GM21786 (cell line): ENCODE measurements around the gene ERC2.

ENCODE experiments used
- ATAC-seq: cut with Tn5 transposase; IDR thresholded peaks from one replicate; pipeline ENCODE4 v1.9.1; 2021; ENCODE audit not compliant: unreplicated experiment

The ERC2 gene

DNA sequence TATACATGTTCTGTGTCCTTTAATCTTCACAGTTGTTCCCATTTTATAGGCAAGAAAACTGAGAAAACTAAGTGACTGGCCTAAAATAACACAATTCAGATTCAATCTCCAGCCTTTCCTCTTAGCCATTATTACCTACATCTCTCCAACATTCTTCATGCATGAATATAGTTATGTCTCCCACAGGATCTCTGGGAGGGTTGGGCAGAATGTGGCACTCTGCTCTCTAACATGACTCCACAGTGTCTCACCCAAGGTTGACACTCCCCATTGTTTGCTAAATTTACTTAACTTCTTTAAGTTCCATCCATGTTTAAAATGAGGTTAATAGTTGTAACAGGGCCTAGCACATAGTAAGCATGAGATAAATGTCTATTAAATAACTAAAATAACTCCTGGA, 276.3 kb downstream of the ERC2 start:
- ATAC-seq = no peak

DNA sequence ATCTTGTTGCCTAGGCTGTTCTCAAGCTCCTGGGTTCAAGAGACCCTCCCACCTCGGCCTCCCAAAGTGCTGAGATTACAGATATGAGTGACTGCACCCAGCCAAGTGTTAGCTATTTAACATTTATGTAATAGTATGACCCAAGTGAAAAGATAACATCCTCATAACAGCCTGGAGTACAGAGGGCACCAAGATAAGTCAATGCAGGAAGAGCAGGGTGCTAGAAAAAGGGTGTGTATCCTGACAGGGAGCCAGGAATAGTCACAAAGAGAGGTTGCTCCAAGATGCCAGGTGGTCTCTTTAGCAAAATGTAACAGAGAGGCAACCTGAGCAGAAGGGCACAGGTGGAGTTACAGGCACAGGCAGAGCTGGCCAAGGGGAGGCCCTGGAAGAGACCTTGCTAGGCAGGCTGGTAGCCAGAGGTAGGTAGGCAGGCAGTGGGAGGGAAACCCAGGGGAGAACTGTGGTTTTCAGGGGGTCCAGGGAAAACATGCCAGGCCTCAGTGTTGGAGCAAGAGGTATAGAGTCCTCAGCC, 277.4 kb downstream of the ERC2 start:
- no peak for ATAC-seq

DNA sequence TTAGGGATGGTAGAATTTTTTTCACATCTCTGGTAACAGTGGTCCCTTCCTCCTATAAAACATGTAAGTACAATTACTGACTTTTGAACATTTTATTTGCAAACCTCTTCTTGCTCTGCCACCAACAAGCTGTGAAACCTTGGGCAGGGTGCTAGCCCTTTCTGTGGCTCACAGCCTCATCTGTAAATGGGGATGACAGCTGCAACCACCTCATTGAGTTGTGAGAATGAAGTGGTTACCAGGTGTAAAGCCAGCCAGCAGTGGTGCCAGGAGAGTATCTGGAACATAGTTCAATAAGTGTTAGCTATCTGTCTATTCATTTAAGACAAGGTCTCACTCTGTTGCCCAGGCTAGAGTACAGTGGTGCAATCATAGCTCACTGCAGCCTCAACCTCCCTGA, 278.1 kb downstream of the ERC2 start:
- ATAC-seq = no peak

DNA sequence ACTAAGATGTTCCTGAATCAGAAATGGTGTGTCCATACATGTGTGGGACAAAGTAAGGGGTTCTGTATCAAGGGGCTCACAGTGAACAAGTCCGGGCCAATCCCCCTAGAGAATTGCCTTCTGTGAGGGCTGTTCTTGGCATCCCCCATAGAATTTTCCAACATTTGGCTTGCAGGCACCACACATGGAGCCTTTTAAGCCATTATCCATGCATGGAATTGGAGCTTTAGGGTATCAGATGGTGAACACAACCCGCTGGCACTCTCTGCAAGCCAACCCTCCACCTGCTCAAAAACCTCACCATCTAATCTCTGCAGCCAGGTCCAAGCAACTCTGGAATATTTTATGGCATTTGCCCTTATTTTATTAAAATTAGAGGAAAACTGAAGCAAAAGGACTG, 278.7 kb downstream of the ERC2 start:
- no peak for ATAC-seq

DNA sequence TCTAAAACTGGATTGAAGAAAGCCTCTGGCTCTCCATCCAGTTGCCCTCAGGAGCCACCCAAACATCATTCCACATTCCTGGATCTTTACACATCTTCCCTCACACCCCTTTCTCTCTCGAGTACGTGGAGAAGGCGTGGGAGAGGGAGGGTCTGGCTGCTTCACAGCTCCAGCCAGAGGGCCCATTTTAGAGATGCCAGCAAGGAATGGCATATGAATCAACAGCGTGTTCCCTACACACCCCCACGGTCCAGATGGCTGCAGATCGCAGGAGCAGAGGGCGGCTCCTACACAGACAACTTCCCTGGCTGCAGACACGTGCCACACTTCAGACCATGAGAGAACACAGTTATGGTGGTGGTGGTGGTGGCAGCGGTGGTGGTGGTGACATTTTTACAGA, 280.1 kb downstream of the ERC2 start:
- no peak for ATAC-seq

DNA sequence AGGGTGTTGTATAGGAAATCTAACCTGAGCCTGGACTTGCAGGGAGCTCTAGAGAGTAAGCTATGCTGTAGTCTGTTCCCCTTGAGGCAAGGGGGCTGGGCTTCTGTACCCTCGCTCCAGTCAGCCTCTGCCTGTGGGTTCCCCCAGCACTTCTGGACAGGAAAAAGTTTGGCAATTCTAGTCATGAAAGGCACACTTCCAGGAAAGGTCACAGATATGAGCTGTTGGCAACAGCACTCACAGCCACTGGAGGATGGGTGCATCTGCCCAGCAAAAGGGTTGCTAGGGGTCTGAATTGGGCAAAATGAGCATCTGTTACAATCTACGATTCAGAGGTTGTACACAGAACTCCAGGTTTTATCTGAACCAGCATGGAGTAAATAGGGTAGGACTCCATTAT, 281.2 kb downstream of the ERC2 start:
- no peak for ATAC-seq

DNA sequence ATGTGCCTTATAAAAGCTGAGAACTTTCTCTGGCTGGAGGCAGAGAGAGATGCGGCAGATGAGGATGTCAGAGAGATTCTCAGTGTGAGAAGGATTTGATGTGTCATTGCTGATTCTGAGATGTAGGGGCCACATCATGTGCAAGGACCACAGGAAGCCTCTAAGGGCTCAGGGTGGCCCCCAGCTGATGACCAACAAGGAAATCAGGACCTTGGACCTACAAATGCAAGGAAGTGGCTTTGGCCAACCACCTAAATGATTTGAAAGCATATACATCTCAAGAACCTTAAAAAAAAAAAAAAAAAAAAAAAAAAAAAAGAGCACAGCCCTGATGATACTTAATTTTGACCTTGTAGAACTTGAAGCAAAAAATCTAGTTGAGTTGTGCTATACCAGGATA, 282.4 kb downstream of the ERC2 start:
- ATAC-seq = no peak

DNA sequence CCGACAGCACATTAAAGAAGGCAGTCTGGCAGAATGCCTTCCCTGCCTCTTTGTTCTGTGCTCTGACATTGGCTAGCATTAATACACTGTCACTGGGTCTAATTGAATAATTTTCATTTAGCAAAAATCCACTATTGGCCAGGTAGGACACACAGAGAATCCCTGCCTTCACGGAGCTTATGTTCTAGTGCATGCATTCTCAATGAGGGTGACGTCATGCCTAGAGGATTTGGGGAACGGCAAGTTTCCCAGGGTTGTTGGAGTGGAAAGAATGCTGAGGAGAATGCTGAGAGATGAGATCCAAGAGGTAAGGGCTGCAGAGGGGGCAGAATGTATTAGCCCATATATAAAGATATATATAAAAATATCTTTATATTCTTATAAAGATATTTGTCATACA, 284.7 kb downstream of the ERC2 start:
- ATAC-seq = no peak

DNA sequence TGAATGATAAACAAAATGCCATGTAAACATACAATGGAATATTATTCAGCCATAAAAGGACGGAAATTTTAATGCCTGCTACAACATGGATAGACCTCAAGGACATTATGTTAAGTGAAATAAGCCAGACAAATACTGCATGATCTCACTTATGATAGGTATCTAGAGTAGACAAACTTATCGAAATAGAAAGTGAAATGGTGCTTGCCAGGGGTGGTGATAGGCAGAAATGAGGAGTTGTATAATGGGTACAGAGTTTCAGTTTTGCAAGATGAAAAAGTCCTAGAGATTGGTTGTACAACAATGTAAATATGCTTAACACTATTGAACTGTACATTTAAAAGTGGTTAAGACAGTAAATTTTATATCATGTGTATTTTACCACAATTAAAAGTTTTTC, 287.8 kb downstream of the ERC2 start:
- no peak for ATAC-seq

DNA sequence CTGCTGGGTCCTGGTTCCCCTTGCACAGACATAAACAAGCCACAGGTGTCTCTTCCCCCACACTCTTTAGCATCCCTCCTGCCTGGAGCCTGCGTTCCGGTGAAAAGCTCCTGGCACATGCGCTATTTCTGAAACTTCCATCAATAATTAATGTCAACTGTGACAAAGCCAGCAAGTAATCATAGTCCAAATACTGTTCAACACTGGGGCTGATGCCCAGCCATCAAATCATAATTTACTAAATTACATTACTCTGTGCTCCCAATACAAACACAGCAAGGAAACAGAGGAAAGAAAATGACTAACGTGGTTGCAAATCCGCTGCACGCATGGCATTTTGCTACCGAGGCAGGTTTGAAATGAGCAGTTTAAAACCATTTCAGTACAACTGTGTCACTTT, 294.7 kb downstream of the ERC2 start:
- ATAC-seq = no peak

DNA sequence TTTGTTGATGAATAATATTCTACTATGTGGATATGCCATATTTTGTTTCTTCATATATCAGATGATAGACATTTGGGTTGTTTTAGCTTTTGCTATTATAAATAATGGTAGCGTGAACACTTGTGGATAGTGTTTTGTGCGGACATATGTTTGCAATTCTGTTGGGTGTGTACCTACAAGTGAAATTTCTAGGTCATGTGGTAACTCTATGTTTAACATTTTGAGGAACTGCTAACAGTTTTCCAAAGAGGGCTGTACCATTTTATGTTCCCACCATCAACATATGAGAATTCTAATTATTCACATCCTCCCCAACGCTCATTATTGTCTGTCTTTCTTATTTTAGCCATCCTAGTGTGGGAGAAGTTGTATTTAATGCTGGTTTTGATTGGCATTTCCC, 303.8 kb downstream of the ERC2 start:
- ATAC-seq = no peak

DNA sequence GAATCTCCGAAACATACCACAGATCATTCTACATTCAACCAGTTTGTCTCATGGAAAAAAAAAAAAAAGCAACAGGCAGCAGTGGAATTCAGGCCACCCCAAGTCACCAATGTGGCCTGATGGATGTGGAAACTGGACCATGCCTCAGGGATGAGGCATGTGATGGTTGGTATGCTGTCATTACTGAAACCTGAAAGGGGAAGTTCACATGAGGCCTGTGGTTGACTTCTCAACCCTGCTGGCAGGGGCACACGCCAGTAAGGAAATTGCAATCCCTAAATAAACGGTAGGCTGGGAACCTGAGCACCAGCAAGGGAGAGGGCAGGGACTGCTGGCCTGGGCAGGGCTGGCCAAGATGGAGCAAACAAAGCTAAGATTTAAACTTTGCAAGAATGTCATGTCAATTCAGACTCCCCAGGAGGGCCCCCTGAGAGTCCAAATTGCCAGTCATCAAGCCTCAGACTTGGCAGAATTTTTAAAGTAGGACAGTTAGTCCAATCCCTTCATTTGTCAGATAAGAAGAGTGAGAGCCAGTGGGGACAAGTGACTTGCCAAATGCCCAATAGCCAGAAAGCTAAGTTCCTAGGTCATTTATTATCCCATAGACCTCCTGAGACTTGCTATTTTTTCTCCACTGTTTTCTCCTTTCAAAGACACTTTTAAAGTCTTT, 310.4 kb downstream of the ERC2 start:
- no peak for ATAC-seq

DNA sequence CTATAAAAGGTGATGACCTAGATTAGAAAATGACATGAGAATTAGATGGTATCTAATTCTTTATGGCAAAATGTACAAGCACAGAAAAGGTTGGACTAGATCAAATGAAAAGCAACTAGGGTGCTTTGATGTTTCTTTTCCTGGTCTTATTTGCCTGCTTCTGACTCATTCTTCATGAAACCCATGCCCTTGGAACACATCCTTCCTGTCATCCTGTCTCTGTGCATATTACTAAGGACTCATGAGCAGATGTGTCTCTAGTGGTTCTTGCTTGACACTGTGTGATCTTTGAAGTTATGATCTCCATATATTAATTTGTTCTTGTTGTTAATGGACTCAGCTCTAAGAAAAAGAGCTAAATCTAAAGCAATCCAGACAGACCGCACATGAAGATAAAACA, 314.0 kb downstream of the ERC2 start:
- no peak for ATAC-seq

DNA sequence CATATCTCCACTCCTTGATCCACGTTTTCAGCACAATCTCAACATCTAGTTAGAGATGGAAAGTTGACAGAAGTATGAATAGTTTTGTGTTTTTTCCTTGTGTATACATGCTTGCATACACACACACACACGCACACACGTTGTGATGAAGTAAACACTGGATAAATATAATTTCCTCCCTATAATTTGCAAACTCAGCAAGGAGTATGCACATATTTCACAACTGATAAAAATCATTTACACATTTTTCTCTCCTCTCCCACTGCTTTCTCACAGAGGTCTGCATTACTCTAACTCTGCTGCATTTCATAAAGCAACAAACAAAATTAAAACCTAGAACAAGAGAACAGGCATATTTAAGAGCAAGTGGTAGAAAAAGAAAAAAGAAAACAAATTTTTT, 320.9 kb downstream of the ERC2 start:
- ATAC-seq = no peak

DNA sequence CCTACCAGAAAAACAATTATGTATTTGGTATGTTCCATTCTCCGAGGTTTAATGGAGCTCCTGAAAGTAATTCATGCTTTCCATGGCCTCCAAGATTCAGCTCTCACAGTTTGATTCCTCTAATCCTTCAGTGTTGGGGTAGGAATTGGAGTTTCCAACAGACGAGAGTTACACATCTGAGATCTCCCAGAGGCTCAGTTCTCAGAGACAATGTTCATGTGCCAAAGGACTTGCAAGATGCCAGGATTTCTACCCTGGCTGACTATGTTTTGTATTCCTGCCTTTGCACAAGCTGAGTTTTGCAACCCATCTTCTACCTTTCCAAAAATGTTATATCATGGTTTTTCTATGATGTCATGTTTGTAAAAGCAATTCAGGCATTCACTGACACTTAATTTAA, 322.9 kb downstream of the ERC2 start:
- no peak for ATAC-seq

DNA sequence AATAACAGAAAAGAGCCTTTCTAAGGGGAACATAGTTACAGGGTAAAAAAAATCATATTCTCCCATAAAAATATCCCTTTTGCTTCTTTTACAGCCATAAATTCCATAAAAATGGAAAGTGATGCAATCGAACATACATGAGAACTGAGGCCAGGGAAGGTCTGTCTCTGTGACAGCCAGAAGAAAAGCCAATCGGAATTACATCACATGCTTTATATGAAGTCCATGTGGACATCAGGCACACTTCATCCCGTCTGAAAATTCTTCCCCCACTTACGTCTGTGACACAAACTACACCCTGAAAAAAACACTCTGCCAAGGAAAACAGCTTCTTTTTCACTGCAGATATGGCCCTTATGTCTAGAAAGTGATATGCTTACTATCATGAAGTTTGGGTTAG, 323.5 kb downstream of the ERC2 start:
- ATAC-seq = no peak

DNA sequence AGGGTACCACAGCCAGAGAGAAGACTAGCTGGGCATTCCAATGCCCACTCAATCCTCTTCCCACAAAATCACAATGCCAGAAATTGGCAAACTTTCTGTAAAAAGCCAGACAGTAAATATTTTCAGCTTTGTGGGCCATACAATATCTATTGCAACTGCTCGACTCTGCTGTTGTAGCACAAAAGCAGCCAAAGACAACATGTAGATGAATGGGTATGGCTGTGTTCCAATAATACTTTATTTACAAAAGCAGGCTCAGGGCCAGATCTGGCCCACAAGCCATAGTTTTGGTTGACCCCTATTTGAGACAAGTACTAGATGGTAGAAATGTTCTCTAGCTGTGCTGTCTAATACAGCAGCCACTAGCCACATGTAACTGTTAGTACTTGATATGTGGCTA, 330.9 kb downstream of the ERC2 start:
- ATAC-seq = no peak

DNA sequence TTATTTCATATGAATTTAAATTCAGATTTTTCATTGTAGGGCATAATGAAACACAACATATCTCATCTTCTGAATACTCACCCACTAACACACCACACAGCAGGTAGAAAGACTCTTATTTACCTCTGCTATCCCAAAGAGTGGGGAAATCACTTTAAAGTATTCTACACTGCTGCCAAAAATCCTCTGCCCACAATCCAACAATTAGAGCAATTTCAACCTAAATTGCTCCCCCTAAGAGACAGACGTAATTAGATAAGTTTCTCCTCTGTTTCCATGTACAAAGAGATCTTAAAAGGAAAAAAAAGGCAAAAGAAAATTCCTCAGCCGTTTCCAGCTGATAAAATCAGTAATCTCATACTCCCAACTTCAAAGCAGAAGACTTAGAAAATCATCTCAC, 331.8 kb downstream of the ERC2 start:
- no peak for ATAC-seq

DNA sequence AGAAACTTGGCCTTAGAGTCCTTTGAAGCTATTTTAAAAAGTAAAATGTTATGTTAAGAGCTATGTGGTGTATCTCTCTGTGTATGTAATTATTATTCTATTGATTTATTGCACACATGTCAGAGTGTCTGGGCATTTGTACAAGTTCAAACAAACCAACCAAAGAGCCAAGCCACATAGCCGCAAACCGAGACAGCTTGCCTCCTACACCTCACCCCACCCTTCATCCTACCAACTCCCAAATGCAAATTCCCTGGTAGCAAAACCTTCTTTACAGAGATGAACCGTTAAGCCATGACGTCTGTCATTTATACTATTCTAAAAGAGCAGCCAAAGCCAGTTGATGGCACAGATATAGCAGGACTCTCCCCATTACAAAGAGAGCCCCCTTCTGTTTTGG, 332.3 kb downstream of the ERC2 start:
- no peak for ATAC-seq

DNA sequence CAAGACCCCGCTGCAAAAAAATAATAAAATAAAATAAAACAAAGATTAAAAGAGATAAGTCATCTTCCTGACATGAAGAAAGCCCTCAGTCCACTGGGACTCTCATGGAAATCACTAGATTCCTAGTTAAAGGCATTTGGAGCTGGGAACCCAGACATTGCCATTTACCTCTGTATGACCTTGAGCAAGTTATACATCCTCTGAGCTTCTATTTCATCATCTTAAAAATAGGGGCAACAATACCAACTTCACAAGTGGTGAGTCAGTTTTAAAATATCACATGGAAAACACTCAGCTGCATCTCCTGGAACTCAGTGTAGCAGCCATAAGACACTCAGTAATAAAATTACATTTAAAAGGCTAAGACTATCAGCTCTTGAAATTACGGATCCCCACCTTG, 334.8 kb downstream of the ERC2 start:
- no peak for ATAC-seq

DNA sequence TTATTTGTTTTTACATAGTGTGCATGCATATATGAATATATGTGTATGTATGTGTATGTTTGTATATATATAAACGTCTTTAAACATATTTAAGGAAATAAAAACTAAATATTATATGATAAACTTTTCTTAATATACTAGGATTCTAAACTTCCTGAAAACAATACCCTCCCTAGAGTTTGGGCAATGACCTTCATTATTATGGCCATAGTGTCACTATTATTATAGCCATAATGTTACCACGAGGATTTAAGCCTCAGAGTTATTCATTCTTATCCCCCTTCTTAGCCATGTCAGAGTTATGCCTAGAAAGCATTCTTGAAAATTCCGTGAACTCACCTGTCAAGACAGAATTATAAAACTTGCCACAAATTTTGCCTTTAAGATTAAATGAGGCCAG, 335.5 kb downstream of the ERC2 start:
- ATAC-seq = no peak

DNA sequence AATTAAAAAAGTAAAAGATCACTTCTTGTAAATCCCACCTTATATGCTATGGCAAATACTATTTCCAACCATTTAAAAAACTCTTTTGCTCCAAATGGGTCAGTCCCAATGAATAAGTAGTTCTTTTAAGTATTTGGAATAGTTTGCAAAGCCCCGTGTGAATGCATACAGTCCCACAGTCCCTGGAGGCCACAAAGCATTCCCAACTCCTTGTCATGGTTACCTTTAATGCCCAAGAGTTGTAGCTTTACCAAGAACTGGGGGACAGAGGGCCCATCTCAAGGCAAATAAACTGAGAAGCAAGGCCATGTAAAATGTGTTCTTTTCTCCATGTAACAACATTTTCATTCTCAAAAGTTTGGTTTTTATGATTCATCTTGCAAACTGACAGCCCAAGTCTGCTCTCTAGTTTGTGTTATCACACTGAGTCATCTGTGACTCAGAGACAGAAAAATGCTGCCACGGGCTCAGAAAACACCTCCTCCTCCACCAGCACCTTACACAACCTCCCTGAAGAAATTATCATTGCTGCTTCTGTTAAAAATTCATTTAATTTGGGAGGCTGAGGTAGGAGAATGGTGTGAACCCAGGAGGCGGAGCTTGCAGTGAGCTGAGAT, 336.2 kb downstream of the ERC2 start:
- ATAC-seq = no peak

DNA sequence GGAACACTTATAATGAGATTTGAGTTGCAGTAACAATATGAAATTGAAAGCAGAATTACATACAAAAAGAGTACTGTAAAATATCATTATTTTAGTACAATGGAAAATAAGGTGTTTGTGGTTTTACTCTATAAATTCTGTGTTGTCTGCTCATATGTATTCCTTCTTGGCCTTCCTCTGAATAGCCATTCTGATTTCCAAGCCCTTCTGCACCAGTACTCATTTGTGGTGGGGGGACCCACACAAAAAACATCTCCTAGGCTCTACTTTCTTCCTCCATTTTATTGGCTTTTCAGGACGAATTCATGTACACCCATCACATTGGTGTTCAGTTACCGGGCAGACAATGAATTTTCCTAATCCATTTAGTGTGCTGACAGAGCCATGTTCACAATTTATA, 338.2 kb downstream of the ERC2 start:
- no peak for ATAC-seq
